Fibroblast of lung (primary cell): ENCODE measurements around the gene BICRA. TPM values are rescaled to one million over a fixed set of nuclear protein-coding genes. Genes with fewer than 3 reads are reported as not detected.

ENCODE experiments used
- DNase-seq, 2 donors: peaks; one replicate each; pipeline versions ENCODE4 v3.0.0 to v3.0.0-alpha.2; 2010; ENCODE audit warnings: low read depth in 2 of 2
- H2AFZ ChIP-seq: 2 replicates; pipeline ENCODE4 v1.5.1; 2012; ENCODE audit warnings: low read length, control low read depth, inconsistent platforms
- H3K27ac ChIP-seq: 2 replicates; pipeline ENCODE4 v1.5.1; 2011; ENCODE audit warnings: low read length, control low read depth; ENCODE audit not compliant: insufficient read depth
- H3K27me3 ChIP-seq: 2 replicates; pipeline ENCODE4 v1.5.1; 2011; ENCODE audit warnings: mild to moderate bottlenecking, low read length; ENCODE audit not compliant: control insufficient read depth, insufficient read depth
- H3K36me3 ChIP-seq: 2 replicates; pipeline ENCODE4 v1.5.1; 2011; ENCODE audit warnings: low read length; ENCODE audit not compliant: control insufficient read depth, insufficient read depth
- H3K4me1 ChIP-seq: 2 replicates; pipeline ENCODE4 v1.5.1; 2011; ENCODE audit warnings: low read length; ENCODE audit not compliant: control insufficient read depth, insufficient read depth; ENCODE audit errors: extremely low read depth
- H3K4me2 ChIP-seq: 2 replicates; pipeline ENCODE4 v1.5.1; 2011; ENCODE audit warnings: low read length, control low read depth; ENCODE audit not compliant: insufficient read depth; ENCODE audit errors: extremely low read depth
- H3K4me3 ChIP-seq, 4 experiments: fragments of 200-600 bp in 1 of 4; sonication (generic) in 1 of 4; replicated peaks in 1 of 4; 2 replicates each; pipeline ENCODE4 v1.5.1; 2011 to 2016; ENCODE audit warnings: low read length in 4 of 4, low read depth in 3 of 4, mild to moderate bottlenecking in 3 of 4, control low read depth in 2 of 4, inconsistent platforms in 1 of 4, mixed read lengths in 1 of 4; ENCODE audit not compliant: insufficient read depth in 1 of 4; ENCODE audit errors: control extremely low read depth in 1 of 4
- H3K79me2 ChIP-seq: 2 replicates; pipeline ENCODE4 v1.5.1; 2012; ENCODE audit warnings: mild to moderate bottlenecking, low read length, inconsistent platforms; ENCODE audit not compliant: control insufficient read depth, insufficient read depth
- H3K9ac ChIP-seq: 2 replicates; pipeline ENCODE4 v1.5.1; 2011; ENCODE audit warnings: mild to moderate bottlenecking, low read length, control low read depth; ENCODE audit not compliant: insufficient read depth
- H3K9me3 ChIP-seq: 2 replicates; pipeline ENCODE4 v1.5.1; 2012; ENCODE audit warnings: low read depth, low read length; ENCODE audit not compliant: control insufficient read depth, insufficient read depth
- H4K20me1 ChIP-seq: 2 replicates; pipeline ENCODE4 v1.5.1; 2011; ENCODE audit warnings: low read length; ENCODE audit not compliant: control insufficient read depth, insufficient read depth; ENCODE audit errors: extremely low read depth
- EZH2 ChIP-seq: IDR thresholded peaks from 2 replicates; pipeline ENCODE4 v1.5.1; 2012; ENCODE audit warnings: low read length, control low read depth, mild to moderate bottlenecking; ENCODE audit errors: missing control alignments
- polyA plus RNA-seq, 2 donors: library from polyadenylated mRNA; depleted of rRNA in 1 of 2; stranded (reverse) in 1 of 2; unstranded in 1 of 2; fragments of >200 nt; gene quantifications; 2 replicates each; pipeline ENCODE4 v1.2.1, GENCODE V29; 2011 to 2012; ENCODE audit warnings: missing spikeins in 1 of 2
- total RNA-seq: library from RNA; depleted of rRNA; stranded (reverse); fragments of >200 nt; gene quantifications from 2 replicates; pipeline ENCODE4 v1.2.1, GENCODE V29; 2014
- TF ChIP-seq, protein P1 (sequence below), 2 donors: IDR thresholded peaks in 1 of 2; conservative IDR thresholded peaks in 1 of 2; 1 replicate in 1 of 2; 2 replicates in 1 of 2; pipeline ENCODE4 v1.5.1; 2011 to 2012; ENCODE audit warnings: low read length in 2 of 2, control low read depth in 1 of 2, inconsistent platforms in 1 of 2, low read depth in 1 of 2, mild to moderate bottlenecking in 1 of 2

The BICRA gene
- total and polyA plus RNA-seq, 2 donors (not counting 1 experiment from before 2014, with no cell fraction given): 0.44 to 3.8 TPM

- Histone ChIP-seq H3K79me2 (no peaks in the 10 kb centered on the region), H3K4me2 (no peak overlapping the region), H3K9ac (no peak overlapping the region), H3K27me3 (no peaks in the 10 kb centered on the region), H3K4me3 (no peak overlapping the region), H3K9me3 (no peaks in the 10 kb centered on the region), H2AFZ (no peak overlapping the region), H3K4me1 (no peaks in the 10 kb centered on the region), H3K27ac (no peak overlapping the region), H3K36me3 (peaks cover 11% of the 10 kb centered on the region), H4K20me1 (no peaks in the 10 kb centered on the region)
- TF ChIP-seq EZH2: no peak
- no peak for DNase-seq
These were observed 85.0 kb downstream of the BICRA start for GRCh38 chr19:47693903-47694302.

- DNase-seq: no peak
- H3K4me1 ChIP-seq: no peaks in the 10 kb centered on the region
- no peak overlapping the region for H3K27ac ChIP-seq
- H3K4me2 ChIP-seq: no peak overlapping the region
- H3K9me3 ChIP-seq: no peaks in the 10 kb centered on the region
- H3K36me3 ChIP-seq: peaks cover 14% of the 10 kb centered on the region
- no peak overlapping the region for H2AFZ ChIP-seq
- H3K27me3 ChIP-seq: no peaks in the 10 kb centered on the region
- H3K9ac ChIP-seq: no peak overlapping the region
- H3K79me2 ChIP-seq: no peaks in the 10 kb centered on the region
- TF ChIP-seq, protein P1, sequence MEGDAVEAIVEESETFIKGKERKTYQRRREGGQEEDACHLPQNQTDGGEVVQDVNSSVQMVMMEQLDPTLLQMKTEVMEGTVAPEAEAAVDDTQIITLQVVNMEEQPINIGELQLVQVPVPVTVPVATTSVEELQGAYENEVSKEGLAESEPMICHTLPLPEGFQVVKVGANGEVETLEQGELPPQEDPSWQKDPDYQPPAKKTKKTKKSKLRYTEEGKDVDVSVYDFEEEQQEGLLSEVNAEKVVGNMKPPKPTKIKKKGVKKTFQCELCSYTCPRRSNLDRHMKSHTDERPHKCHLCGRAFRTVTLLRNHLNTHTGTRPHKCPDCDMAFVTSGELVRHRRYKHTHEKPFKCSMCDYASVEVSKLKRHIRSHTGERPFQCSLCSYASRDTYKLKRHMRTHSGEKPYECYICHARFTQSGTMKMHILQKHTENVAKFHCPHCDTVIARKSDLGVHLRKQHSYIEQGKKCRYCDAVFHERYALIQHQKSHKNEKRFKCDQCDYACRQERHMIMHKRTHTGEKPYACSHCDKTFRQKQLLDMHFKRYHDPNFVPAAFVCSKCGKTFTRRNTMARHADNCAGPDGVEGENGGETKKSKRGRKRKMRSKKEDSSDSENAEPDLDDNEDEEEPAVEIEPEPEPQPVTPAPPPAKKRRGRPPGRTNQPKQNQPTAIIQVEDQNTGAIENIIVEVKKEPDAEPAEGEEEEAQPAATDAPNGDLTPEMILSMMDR (conservative IDR thresholded peaks at IDR 0.05 in 1 of 2, IDR thresholded peaks at IDR 0.05 in 1 of 2; ENCODE audit: low read depth in 1 of 2, low read length in 2 of 2): no peak
- no peak for TF ChIP-seq EZH2
- no peak overlapping the region for H3K4me3 ChIP-seq
- no peaks in the 10 kb centered on the region for H4K20me1 ChIP-seq
These were observed 85.7 kb downstream of the BICRA start for GRCh38 chr19:47694466-47695273.

- no peaks in the 10 kb centered on the region for H3K79me2 ChIP-seq
- no peak overlapping the region for H3K27ac ChIP-seq
- H3K27me3 ChIP-seq: no peaks in the 10 kb centered on the region
- H3K4me3 ChIP-seq: no peak overlapping the region
- H4K20me1 ChIP-seq: no peaks in the 10 kb centered on the region
- no peaks in the 10 kb centered on the region for H3K4me1 ChIP-seq
- H2AFZ ChIP-seq: no peak overlapping the region
- TF ChIP-seq, protein P1 (conservative IDR thresholded peaks at IDR 0.05 in 1 of 2, IDR thresholded peaks at IDR 0.05 in 1 of 2; ENCODE audit: low read depth in 1 of 2, low read length in 2 of 2): no peak
- TF ChIP-seq EZH2: no peak
- H3K36me3 ChIP-seq: peaks cover 14% of the 10 kb centered on the region
- no peak for DNase-seq
- no peak overlapping the region for H3K9ac ChIP-seq
- no peaks in the 10 kb centered on the region for H3K9me3 ChIP-seq
- no peak overlapping the region for H3K4me2 ChIP-seq
These were observed 86.8 kb downstream of the BICRA start for GRCh38 chr19:47695533-47696262.
